GM21576 (cell line): ENCODE data around the gene LRRC59.
"Not testable (repeated sequence)": the region's sequence is repeated elsewhere in the genome, so short reads cannot be mapped to it uniquely, and the experiment has no call there.

ENCODE experiments used
- ATAC-seq: cut with Tn5 transposase; IDR thresholded peaks from one replicate; pipeline ENCODE4 v1.9.1; 2021; ENCODE audit warnings: mild to moderate bottlenecking, moderate library complexity; ENCODE audit not compliant: unreplicated experiment

Gene LRRC59

GRCh38 chr17:50397111-50397918 is at the start of gene LRRC59:
TSS of gene LRRC59 (minus strand) at chr17:50397523. CDS start at chr17:50397317, 206 bp downstream.
- peak; percentile 92 for ATAC-seq

DNA sequence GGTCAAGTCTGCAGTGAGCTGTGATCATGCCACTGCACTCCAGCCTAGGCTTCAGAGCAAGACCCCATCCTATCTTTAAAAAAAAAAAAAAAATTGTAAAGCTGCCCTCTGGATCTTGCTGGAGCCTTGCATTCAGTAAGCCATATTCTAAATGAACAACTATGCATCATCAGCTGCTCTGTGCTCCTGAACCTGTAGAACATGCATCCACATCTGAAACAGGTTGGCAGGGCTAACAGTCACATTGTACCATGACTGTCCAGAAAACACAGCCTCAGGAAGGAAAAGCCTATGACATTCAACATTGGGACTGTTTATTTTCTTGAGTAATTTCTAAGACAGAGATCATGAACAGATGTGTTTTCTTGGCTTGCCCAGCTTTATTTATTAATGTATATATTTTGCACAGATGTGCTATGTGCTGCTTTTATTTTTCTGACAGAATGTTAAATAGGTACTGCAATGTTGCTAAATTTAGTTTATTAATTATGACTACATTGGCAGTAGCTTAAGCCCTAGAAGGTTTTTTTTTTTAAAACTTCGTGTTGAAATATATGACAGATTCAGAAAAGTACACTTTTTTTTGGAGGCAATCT is 48.5 kb upstream of the LRRC59 start:
- ATAC-seq, result no peak

DNA sequence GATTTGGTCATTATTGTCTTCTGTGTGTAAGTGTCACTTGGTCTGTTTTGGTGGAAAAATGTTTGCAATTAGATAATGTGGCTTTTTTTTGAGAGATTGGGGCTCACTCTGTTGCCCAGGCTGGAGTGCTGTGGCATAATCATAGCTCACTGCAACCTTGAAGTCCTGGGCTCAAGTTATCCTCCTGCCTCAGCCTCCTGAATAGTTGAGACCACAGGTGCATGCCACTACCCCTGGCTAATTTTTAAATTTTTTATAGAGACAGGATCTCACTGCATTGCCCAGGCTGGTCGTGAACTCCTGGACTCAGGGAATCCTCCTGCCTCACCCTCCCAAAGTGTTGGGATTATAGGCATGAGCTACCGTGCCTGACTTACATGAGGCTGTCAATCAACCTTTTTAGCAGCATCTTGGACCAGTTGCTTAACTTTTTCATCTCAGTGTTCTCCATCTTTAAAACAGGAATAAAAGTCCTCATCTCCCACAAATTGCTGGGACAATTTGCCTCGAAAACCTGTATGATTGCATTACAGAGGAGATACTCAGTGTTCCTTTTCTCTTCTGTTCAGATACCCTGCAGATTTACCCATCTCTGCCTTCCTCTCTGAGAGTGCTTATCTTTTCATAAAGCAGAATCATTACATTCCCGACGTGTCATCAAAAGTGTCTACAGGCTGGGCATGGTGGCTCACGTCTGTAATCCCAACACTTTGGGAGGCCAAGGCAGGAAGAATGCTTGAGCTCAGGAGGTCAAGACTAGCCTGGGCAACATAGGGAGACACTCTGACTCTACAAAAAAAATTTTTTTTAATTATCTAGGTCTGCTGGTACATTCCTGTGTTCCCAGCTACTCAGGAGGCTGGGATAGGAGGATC is 47.8 kb upstream of the LRRC59 start:
- no peak for ATAC-seq

GRCh38 chr17:50443505-50443974 is 46.2 kb upstream of the LRRC59 start:
- no peak for ATAC-seq

DNA sequence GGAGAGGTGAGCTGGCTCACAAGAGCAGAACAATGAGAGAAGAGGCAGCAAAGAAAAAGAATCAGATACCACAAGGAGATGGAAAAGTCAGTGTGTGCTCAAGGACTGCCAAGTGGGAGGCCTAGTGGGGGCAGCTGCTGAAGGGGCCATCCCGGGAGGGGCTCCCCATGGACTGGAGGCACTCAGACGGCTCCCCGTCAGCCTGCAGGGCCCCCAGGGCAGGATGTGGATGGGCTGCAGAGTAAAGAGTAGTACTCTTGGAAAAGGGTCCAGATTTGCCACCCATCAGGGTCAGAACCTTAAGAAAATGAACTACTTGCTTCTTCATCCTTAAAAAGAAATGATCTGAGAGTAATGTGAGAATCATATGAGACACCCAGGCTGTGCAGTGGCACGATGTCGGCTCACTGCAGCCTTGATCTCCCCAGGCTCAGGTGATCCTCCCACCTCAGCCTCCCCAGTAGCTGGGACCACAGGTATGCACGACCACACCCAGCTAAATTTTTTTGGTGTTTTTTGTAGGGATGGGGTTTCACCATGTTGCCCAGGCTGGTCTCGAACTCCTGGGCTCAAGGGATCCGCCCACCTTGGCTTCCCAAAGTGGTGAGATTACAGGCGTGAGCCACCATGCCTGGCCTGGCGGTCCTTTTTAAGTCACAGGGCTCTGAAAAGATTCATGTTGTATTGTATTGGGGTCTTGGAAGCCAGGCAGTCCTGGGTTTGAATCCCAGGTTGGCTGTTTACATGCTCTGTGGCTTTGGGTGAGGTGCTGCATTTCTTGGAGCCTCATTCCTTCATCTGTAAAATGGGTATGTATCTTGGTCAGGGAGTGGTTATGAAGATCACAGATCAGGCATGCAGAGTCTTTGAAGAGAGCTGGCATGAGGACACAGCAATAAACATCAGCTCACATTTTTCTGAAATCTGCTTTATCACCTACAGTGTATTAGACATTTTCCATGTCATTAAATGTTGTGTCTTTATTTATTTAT is 43.8 kb upstream of the LRRC59 start:
- no peak for ATAC-seq

DNA sequence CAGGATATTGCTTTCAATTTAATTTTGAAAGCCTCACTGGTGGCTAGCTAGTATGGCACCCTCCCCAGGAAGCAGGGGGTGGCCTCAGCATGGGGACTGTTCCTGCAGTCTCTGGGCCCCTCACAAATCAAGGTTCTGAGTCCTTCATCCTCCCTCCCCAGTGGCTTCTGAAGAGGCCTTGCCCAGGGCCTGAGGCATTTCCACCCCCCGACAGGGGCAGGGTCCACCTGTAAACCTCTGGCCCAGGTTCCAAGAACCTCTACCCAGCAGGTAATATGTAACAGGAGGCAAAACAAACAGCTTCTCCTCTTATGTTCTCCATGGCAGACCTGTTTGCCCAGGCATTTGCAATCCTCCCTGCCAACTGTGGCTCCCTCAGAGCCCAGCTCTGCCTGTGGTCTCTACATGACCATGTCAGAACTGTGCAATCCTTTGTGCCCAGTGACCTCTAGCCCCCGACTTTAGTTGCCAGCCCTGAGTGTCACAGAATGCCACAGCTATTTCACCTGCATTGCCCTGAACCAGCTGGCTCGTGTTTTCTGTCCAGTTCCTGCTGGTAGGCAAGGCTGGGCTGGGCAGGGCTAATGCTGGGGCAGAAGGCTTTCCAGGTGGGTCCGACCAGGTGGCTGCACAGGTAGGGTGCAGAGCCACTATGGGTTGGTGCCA is 43.0 kb upstream of the LRRC59 start:
- no peak for ATAC-seq

DNA sequence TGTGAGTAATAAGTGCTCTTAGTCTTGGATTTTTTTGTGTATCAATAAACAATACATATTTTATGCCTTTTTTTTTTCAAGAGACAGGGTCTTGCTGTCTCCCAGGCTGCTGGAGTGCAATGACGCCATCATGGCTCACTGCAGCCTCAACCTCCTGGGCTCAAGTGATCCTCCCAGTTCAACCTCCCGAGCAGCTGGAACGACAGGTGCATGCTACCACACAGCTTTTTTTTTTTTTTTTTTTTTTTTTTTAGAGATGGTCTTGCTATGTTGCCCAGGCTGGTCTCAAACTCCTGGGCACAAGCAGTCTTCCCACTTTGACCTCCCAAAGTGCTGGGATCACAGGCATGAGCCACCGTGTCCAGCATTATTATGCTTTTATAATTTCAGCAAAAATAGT is 41.7 kb upstream of the LRRC59 start:
- no peak for ATAC-seq

DNA sequence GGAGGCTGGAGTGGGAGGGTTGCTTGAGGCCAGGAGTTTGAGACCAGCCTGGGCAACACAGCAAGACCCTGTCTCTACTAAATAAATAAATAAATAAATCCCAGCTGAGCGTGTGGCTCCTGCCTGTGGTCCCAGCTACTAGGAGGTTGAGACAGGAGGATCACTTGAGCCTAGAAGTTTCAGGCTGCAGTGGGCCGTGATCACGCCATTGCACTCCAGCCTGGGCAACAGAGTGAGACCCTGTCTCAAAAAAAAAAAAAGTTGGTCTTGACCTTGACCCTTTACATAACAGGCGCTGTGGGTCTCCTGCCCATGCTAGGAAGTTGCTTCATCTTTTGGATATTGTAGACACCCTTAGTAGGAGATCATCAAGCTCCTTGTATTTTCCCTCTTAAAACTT is 40.1 kb upstream of the LRRC59 start:
- no peak for ATAC-seq

GRCh38 chr17:50432125-50432762 is 34.9 kb upstream of the LRRC59 start:
- ATAC-seq, result no peak

DNA sequence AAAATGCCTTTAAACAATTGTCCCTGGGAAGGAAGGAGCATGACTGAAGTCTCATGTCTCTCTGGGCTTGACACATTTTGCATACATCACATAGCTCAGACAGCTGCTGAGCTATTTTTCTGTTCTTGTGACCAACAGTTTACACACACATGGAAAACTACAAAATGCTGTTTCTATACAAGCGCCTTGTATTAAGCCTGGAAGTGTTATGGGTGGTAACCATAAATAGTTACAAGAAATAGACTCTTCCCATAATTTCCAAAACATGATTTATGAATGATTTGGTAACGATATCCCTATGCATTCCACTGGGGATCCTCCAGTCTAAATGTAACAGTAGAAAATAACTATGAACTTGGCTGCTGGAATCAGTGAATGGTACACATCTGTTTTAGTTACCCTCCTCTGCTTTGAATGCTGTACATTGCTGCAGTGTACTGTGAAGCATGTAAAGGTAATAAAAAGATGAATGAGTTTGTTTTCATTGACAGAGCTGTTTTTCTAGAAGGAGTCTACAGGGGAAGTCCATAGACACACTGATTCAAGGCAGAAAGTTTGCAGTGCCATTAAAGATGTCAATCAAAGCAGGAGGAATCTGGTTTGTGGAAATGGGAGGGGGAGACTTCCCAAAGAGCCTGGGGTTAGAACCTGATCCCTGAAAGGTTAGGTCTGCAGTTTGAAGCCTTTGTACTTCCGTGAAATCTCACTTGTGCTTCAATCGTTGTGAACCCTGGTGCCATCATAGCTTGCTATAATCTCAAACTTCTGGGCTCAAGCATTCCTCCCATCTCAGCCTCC is 33.7 kb upstream of the LRRC59 start:
- ATAC-seq, result no peak

- no peak for ATAC-seq
These were observed 32.5 kb upstream of the LRRC59 start for GRCh38 chr17:50429793-50430192.

DNA sequence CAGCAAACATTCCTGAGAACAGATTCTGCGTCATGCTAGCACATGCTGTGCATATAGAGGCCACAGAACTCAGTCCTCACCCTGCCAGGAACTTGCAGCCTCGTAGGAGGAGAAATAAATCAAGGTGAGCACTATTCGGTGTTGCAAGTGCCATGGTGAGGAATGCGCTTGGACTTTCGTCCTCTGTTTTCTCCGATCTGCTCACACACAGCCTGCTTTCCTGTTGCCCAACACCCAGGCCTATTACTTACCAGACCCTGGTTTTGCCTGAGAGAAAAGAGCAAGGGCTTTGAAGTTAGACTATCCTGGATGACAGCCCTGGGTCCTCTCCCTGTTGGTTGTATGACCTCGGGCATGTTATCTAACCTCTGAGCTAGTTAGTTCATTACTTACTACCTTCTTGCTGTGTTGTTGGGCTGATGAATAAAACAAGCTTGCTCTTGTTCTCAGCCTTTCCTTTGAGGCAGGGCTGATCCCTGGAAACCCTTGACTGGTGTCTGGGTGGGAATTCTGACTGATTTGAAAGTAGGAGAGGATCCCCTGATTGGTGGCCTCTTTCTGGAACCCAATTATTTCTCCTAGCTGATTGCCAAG is 31.6 kb upstream of the LRRC59 start:
- ATAC-seq, result no peak

GRCh38 chr17:50428126-50428525 is 30.8 kb upstream of the LRRC59 start:
- ATAC-seq, result not testable (repeated sequence)

- ATAC-seq, result no peak
These were observed 29.8 kb upstream of the LRRC59 start for GRCh38 chr17:50426814-50427787.

DNA sequence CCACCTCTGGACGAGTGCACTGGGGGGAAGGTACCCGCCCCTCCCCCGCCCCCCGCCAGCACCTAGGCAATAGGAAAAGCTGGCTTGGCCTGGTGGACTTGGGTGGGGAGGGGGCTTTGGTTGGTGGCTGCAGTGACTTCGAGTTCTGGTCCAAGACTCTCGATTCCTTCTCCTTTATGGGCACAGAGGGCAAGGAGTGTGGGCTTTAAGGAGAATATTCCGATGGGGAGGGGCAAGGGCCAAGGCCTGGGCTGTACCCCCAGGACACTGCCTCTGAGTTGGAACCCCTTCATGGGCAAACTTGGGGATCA is 29.1 kb upstream of the LRRC59 start:
- ATAC-seq, result no peak

- no peak for ATAC-seq
These were observed 28.6 kb upstream of the LRRC59 start, which contains the start of gene ACSF2 for GRCh38 chr17:50425682-50426471. TSS of gene ACSF2 (plus strand) at chr17:50426218. CDS start at chr17:50426262, 44 bp downstream.
